ENCODE results near the gene WNT10A.

DNA sequence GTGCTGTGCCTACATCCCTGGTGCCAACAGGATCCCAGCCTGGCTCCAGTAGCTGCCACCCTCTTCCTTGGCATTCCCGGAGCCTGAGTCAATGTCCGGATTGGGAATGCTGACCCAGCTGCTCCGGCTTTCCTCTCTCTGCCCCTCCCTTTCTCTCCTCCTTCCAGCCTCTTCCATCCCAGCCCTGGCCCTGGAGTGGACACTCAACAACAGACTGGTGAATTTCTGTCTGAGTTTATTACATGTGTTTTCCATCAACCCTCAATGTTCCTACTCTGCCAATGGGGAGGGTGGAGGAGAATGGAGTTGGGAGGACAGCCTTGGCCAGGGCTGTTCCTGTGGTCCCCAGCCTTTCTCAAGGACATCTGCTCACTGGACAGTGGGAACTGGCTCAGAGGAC is 48.1 kb upstream of the WNT10A start:
- TF ChIP-seq, protein P1, sequence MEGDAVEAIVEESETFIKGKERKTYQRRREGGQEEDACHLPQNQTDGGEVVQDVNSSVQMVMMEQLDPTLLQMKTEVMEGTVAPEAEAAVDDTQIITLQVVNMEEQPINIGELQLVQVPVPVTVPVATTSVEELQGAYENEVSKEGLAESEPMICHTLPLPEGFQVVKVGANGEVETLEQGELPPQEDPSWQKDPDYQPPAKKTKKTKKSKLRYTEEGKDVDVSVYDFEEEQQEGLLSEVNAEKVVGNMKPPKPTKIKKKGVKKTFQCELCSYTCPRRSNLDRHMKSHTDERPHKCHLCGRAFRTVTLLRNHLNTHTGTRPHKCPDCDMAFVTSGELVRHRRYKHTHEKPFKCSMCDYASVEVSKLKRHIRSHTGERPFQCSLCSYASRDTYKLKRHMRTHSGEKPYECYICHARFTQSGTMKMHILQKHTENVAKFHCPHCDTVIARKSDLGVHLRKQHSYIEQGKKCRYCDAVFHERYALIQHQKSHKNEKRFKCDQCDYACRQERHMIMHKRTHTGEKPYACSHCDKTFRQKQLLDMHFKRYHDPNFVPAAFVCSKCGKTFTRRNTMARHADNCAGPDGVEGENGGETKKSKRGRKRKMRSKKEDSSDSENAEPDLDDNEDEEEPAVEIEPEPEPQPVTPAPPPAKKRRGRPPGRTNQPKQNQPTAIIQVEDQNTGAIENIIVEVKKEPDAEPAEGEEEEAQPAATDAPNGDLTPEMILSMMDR (IDR thresholded peaks at IDR 0.05): no peak
- no peak for TF ChIP-seq HDAC2 (IDR thresholded peaks at IDR 0.05)
- TF ChIP-seq EP300 (IDR thresholded peaks at IDR 0.05): no peak
- TF ChIP-seq, protein P2, sequence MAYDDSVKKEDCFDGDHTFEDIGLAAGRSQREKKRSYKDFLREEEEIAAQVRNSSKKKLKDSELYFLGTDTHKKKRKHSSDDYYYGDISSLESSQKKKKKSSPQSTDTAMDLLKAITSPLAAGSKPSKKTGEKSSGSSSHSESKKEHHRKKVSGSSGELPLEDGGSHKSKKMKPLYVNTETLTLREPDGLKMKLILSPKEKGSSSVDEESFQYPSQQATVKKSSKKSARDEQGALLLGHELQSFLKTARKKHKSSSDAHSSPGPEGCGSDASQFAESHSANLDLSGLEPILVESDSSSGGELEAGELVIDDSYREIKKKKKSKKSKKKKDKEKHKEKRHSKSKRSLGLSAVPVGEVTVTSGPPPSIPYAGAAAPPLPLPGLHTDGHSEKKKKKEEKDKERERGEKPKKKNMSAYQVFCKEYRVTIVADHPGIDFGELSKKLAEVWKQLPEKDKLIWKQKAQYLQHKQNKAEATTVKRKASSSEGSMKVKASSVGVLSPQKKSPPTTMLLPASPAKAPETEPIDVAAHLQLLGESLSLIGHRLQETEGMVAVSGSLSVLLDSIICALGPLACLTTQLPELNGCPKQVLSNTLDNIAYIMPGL (CRISPR knock-in tag; IDR thresholded peaks at IDR 0.05; ENCODE audit: borderline replicate concordance): no peak
- no peak for TF ChIP-seq POLR2A (IDR thresholded peaks at IDR 0.05; ENCODE audit: low read length)
- TF ChIP-seq NPAS2 (CRISPR knock-in tag; IDR thresholded peaks at IDR 0.05; ENCODE audit: borderline replicate concordance): no peak
- no peak for TF ChIP-seq JUNB (IDR thresholded peaks at IDR 0.05)
